Measurements from ENCODE around the gene NPTN. TPM values are rescaled to one million over a fixed set of nuclear protein-coding genes. Genes with fewer than 3 reads are reported as not detected.

NPTN gene
- total and polyA plus RNA-seq, 2 experiments from 2014 or later: 56.3 to 113 TPM

DNA sequence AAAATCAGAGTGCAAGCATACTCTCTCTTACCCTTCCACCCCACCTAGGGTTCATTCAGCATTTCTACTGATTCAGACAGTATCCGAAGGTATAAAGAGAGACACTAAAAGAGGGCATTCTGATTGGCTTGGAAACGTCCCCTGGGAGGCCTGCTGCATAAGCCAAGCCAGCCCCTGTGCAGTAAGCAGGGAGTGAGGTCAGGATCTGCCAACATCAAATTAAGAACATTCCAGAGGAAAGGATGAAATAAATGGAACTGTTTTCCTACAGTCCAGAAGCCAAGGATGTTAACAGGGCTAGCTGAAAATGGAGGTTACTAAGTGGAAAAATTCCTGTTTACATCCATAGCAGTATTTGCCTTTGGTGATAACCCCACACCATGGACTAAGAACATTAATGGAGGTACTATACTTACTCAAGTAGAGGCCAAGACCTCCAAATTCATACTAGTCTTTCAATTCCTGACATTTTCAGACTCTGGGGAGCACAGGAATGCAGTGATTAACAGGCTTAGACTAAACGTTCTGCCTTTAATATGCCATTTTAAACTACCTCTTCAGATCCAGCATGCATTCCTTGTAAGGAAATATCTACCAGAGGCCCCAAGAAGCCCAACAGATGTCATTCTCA is 34.5 kb downstream of the NPTN start (continued):
- TF ChIP-seq, protein P1, sequence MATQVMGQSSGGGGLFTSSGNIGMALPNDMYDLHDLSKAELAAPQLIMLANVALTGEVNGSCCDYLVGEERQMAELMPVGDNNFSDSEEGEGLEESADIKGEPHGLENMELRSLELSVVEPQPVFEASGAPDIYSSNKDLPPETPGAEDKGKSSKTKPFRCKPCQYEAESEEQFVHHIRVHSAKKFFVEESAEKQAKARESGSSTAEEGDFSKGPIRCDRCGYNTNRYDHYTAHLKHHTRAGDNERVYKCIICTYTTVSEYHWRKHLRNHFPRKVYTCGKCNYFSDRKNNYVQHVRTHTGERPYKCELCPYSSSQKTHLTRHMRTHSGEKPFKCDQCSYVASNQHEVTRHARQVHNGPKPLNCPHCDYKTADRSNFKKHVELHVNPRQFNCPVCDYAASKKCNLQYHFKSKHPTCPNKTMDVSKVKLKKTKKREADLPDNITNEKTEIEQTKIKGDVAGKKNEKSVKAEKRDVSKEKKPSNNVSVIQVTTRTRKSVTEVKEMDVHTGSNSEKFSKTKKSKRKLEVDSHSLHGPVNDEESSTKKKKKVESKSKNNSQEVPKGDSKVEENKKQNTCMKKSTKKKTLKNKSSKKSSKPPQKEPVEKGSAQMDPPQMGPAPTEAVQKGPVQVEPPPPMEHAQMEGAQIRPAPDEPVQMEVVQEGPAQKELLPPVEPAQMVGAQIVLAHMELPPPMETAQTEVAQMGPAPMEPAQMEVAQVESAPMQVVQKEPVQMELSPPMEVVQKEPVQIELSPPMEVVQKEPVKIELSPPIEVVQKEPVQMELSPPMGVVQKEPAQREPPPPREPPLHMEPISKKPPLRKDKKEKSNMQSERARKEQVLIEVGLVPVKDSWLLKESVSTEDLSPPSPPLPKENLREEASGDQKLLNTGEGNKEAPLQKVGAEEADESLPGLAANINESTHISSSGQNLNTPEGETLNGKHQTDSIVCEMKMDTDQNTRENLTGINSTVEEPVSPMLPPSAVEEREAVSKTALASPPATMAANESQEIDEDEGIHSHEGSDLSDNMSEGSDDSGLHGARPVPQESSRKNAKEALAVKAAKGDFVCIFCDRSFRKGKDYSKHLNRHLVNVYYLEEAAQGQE (IDR thresholded peaks at IDR 0.05; ENCODE audit: unreplicated experiment): no peak
- TF ChIP-seq CREB1 (CRISPR knock-in tag; IDR thresholded peaks at IDR 0.05; ENCODE audit: low read depth): no peak
- TF ChIP-seq, protein P2, sequence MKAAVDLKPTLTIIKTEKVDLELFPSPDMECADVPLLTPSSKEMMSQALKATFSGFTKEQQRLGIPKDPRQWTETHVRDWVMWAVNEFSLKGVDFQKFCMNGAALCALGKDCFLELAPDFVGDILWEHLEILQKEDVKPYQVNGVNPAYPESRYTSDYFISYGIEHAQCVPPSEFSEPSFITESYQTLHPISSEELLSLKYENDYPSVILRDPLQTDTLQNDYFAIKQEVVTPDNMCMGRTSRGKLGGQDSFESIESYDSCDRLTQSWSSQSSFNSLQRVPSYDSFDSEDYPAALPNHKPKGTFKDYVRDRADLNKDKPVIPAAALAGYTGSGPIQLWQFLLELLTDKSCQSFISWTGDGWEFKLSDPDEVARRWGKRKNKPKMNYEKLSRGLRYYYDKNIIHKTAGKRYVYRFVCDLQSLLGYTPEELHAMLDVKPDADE (IDR thresholded peaks at IDR 0.05): no peak
- TF ChIP-seq STAT1 (IDR thresholded peaks at IDR 0.05; ENCODE audit: unreplicated experiment): no peak
- TF ChIP-seq, protein P3, sequence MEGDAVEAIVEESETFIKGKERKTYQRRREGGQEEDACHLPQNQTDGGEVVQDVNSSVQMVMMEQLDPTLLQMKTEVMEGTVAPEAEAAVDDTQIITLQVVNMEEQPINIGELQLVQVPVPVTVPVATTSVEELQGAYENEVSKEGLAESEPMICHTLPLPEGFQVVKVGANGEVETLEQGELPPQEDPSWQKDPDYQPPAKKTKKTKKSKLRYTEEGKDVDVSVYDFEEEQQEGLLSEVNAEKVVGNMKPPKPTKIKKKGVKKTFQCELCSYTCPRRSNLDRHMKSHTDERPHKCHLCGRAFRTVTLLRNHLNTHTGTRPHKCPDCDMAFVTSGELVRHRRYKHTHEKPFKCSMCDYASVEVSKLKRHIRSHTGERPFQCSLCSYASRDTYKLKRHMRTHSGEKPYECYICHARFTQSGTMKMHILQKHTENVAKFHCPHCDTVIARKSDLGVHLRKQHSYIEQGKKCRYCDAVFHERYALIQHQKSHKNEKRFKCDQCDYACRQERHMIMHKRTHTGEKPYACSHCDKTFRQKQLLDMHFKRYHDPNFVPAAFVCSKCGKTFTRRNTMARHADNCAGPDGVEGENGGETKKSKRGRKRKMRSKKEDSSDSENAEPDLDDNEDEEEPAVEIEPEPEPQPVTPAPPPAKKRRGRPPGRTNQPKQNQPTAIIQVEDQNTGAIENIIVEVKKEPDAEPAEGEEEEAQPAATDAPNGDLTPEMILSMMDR (conservative IDR thresholded peaks at IDR 0.05; ENCODE audit: low read depth in 2 of 2): no peak
- no peak for TF ChIP-seq EZH2 (IDR thresholded peaks at IDR 0.05; ENCODE audit: low read depth, unreplicated experiment)

DNA sequence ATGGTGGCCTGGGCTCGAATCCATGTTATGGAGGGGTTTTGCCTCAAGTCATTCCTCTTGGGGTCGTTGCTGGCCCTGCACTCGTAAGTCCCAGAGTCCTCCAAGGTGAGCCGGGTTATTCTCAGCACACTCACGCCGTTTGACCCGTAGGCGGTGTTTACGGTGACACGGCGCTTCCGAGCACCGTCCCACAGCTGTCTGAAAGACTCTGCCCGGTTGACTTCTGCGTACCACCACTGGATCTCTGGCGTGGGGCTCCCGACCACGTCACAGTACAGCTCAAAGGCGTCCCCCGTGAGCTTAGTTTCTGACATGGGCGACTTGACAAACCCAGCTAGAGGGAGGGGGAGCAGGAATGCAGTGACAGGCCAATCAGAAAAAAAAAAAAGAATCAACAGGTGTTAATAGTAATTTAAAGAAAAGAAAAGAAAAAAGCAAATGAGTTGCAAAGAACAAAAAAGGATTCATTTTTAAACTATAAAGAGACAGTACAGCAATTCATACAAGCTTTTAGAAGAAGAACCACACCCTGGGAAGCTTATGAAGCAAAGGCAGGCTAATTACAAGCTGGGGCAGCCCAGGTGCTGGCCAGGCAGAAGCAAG is 36.1 kb downstream of the NPTN start:
- H3K4me3 Mint-ChIP-seq: no peak overlapping the region
- H3K4me1 Mint-ChIP-seq: peaks cover 51% of the 10 kb centered on the region
- H3K9me3 Mint-ChIP-seq: no peaks in the 10 kb centered on the region
- Histone ChIP-seq H3K79me2 (replicated peaks; ENCODE audit: insufficient read depth) (peaks cover 100% of the 10 kb centered on the region), H2AFZ (no peak overlapping the region), H4K20me1 (replicated peaks; ENCODE audit: insufficient read depth) (peaks cover 82% of the 10 kb centered on the region), H3F3A (replicated peaks; ENCODE audit: low read depth) (0 out of 2 replicates have a peak, but pooled peaks cover 2% of the 10 kb centered on the region), H3K4me1 (ENCODE audit: insufficient read depth) (peaks cover 62% of the 10 kb centered on the region), H3K36me3 (ENCODE audit: insufficient read depth) (peaks cover 9% of the 10 kb centered on the region; the same call in 1 of the 2 replicates), H3K4me3 (no peak overlapping the region), H3K9me2 (ENCODE audit: insufficient read depth) (no peaks in the 10 kb centered on the region), H3K27ac (ENCODE audit: low read depth) (peak overlapping the region; percentile 50; the same call in 1 of the 2 replicates), H3K27me3 (ENCODE audit: insufficient read depth) (no peaks in the 10 kb centered on the region), H3K4me2 (peak overlapping the region; percentile 53; the same call in 1 of the 2 replicates)
- no peaks in the 10 kb centered on the region for H3K36me3 Mint-ChIP-seq (ENCODE audit: low read depth)
- ATAC-seq: peak; percentile 23
- peaks cover 2% of the 10 kb centered on the region for H3K27me3 Mint-ChIP-seq (ENCODE audit: insufficient read depth, low read depth, poor library complexity)
- H3K27ac Mint-ChIP-seq: peak overlapping the region; percentile 64
- DNase-seq (ENCODE audit: low spot score): no peak
- TF ChIP-seq, protein P2 (IDR thresholded peaks at IDR 0.05): no peak
- TF ChIP-seq JUNB (IDR thresholded peaks at IDR 0.05; ENCODE audit: unreplicated experiment) (no peak), ZNF331 (CRISPR knock-in tag; IDR thresholded peaks at IDR 0.05; ENCODE audit: low read depth) (no peak), EZH2 (IDR thresholded peaks at IDR 0.05; ENCODE audit: low read depth, unreplicated experiment) (no peak), EZH2phosphoT487 (IDR thresholded peaks at IDR 0.05; ENCODE audit: unreplicated experiment) (no peak)
- TF ChIP-seq, protein P3 (conservative IDR thresholded peaks at IDR 0.05; ENCODE audit: low read depth in 2 of 2): no peak

Measured in GM23338 (cell line).